HUES64 (cell line): ENCODE data around the gene LEKR1.

Experiments
- H3K27ac ChIP-seq: 2 replicates; pipeline ENCODE4 v1.7.0; 2013; ENCODE audit warnings: low read depth, low read length, inconsistent platforms
- H3K27me3 ChIP-seq: 2 replicates; pipeline ENCODE4 v1.6.1; 2013; ENCODE audit warnings: mild to moderate bottlenecking, low read length; ENCODE audit not compliant: insufficient read depth
- H3K36me3 ChIP-seq: 2 replicates; pipeline ENCODE4 v1.6.1; 2013; ENCODE audit warnings: mild to moderate bottlenecking, low read length; ENCODE audit not compliant: insufficient read depth
- H3K4me1 ChIP-seq: 2 replicates; pipeline ENCODE4 v1.6.1; 2013; ENCODE audit warnings: mild to moderate bottlenecking, low read length, moderate library complexity; ENCODE audit not compliant: insufficient read depth
- H3K4me3 ChIP-seq: 2 replicates; pipeline ENCODE4 v1.5.1; 2013; ENCODE audit warnings: mild to moderate bottlenecking, low read length, moderate library complexity
- H3K9ac ChIP-seq: 2 replicates; pipeline ENCODE4 v1.6.1; 2013; ENCODE audit warnings: mild to moderate bottlenecking, low read depth, low read length
- H3K9me3 ChIP-seq: 2 replicates; pipeline ENCODE4 v1.6.1; 2013; ENCODE audit warnings: low read depth, low read length; ENCODE audit not compliant: insufficient read depth
- WGBS: fragments of 150-250, 120-280 bp; methylation state at CpG from one replicate; pipeline ENCODE4 v1.1.7; 2013; ENCODE audit warnings: missing lambda C conversion rate; 5-methylcytosine and 5-hydroxymethylcytosine counted together

Gene LEKR1

DNA sequence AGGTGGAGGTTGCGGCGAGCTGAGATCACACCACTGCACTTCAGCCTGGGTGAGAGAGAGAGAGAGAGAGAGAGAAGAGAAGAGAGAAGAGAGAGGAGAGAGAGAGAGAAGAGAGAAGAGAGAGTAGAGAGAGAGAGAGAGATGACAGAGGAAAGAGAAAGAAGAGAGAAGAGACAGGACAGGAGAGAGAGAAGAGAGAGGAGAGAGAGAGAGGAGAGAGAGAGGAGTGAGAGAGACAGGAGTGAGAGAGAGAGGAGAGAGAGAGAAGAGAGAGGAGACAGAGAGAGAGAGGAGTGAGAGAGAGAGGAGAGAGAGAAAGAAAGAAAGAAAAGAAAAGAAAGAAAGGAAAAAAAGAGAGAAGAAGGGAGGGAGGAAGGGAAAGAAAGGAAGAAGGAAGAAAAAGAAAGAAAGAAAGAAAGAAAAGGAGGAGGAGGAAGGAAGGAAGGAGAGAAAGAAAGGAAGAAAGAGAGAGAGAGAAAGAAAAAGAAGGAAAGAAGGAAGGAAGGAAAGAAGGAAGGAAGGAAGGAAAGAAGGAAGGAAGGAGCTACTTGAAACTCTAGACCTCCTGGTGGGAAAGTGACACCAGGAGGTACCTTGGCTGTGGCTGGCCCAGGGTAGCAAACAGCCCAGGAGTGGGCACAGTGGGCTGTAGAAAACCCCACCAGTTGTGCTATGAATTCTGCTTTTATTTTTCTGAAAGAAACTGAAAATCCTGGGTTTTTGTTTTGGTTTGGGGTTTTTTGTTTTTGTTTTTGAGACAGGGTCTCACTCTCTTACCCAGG is 245.8 kb downstream of the LEKR1 start:
- Histone ChIP-seq H3K9me3 (no peaks in the 10 kb centered on the region), H3K27ac (no peak overlapping the region), H3K27me3 (peaks cover 7% of the 10 kb centered on the region; the same call in 1 of the 2 replicates), H3K9ac (no peak overlapping the region), H3K36me3 (no peaks in the 10 kb centered on the region), H3K4me1 (peaks cover 7% of the 10 kb centered on the region), H3K4me3 (no peak overlapping the region)
- WGBS = 93% methylated on average over 2 of the region's 2 CpGs

GRCh38 chr3:157073810-157074209 is 247.7 kb downstream of the LEKR1 start:
- Histone ChIP-seq H3K4me1 (peaks cover 7% of the 10 kb centered on the region), H3K36me3 (no peaks in the 10 kb centered on the region), H3K27me3 (no peaks in the 10 kb centered on the region), H3K27ac (no peak overlapping the region), H3K9ac (no peak overlapping the region), H3K4me3 (no peak overlapping the region), H3K9me3 (no peaks in the 10 kb centered on the region)
- WGBS = 82% methylated on average over 4 of the region's 4 CpGs

GRCh38 chr3:157074490-157074889 is 248.3 kb downstream of the LEKR1 start:
- no peaks in the 10 kb centered on the region for H3K27me3 ChIP-seq
- peaks cover 7% of the 10 kb centered on the region for H3K4me1 ChIP-seq
- H3K4me3 ChIP-seq = no peak overlapping the region
- H3K9me3 ChIP-seq = no peaks in the 10 kb centered on the region
- WGBS = 98% methylated on average over 3 of the region's 3 CpGs
- H3K9ac ChIP-seq = no peak overlapping the region
- no peak overlapping the region for H3K27ac ChIP-seq
- H3K36me3 ChIP-seq = no peaks in the 10 kb centered on the region

DNA sequence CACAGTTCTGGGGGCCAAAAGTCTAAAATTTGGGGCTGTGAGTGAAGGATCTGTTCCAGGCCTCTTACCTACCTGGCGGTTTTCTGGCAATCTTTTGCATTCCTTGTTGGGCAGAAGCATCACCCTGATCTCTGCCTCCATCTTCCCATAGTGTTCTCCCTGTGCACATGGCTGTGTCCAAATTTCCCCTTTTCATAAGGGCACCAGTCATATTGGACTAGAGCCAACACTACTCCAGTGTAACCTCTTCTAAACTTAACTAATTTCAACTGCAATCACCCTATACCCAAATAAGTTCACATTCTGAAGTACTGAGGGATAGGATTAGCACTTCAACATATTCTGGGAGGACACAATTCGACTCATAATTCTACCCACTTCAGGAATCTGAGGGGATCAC is 248.8 kb downstream of the LEKR1 start:
- 96% methylated on average over 2 of the region's 2 CpGs for WGBS
- no peak overlapping the region for H3K27ac ChIP-seq
- no peaks in the 10 kb centered on the region for H3K36me3 ChIP-seq
- H3K4me3 ChIP-seq = no peak overlapping the region
- H3K4me1 ChIP-seq = peaks cover 7% of the 10 kb centered on the region
- H3K27me3 ChIP-seq = no peaks in the 10 kb centered on the region
- H3K9ac ChIP-seq = no peak overlapping the region
- no peaks in the 10 kb centered on the region for H3K9me3 ChIP-seq

DNA sequence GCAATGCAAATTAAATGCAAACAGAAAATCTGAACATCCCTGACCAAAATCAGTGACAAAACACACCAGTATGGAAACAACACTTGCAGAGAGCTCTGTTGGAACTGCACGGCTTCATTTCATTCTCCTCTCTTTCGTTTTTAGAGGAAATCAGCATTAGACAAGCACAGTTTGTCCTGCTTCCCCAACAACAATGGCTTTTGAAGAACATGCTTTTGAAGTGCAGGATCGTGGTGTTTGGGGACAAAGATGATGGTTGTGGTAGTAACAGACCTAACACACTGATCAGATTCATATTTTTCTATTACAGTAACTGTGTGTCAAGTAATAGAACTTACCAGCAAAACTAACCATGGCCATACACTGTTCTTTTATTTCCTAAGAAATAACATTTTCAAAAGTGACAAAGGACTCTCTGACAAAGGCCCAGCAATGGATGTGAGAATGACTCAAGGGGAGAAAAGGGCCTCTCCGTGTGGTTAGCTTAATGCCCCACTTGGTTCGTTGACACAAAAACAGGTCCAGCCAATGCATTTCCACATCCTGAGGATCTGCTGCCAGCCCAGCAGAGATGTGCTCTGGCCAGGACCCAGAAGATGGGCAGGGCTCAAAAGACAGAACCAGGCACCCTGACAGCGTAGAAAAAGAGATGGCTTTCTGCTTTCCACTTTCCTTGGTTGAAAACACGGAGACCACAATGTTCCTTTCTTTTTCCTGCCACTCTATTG is 249.7 kb downstream of the LEKR1 start:
- H3K36me3 ChIP-seq = no peaks in the 10 kb centered on the region
- no peak overlapping the region for H3K9ac ChIP-seq
- H3K27ac ChIP-seq = no peak overlapping the region
- no peaks in the 10 kb centered on the region for H3K27me3 ChIP-seq
- no peak overlapping the region for H3K4me3 ChIP-seq
- peaks cover 7% of the 10 kb centered on the region for H3K4me1 ChIP-seq
- 68% methylated on average over 6 of the region's 7 CpGs for WGBS
- H3K9me3 ChIP-seq = no peaks in the 10 kb centered on the region

DNA sequence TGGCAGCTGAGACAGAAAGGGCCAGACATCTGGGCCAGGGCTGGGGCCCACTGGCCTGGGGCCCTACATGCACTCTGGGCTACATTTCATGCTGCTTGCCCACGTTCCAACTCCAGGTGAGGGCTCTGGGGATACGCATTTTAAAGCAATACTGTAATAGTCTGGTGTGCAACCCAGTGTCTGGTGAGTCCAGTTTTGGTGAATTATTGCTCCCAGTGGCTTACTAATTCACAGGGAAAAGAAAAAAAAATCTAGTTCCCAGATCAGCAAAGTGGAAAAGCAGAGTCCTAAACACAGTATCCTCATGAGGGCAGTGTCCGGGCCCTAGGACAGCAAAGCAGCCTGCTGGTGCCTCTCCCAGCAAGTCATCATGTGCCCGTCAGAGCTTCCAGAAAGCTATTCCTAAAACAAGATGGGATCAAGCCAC is 251.4 kb downstream of the LEKR1 start:
- Histone ChIP-seq H3K36me3 (no peaks in the 10 kb centered on the region), H3K27ac (no peak overlapping the region), H3K27me3 (peaks cover 5% of the 10 kb centered on the region), H3K4me1 (peaks cover 13% of the 10 kb centered on the region), H3K9ac (no peak overlapping the region), H3K4me3 (no peak overlapping the region), H3K9me3 (no peaks in the 10 kb centered on the region)
- WGBS = 85% methylated on average over 4 of the region's 4 CpGs

GRCh38 chr3:157078131-157078810 is 252.1 kb downstream of the LEKR1 start:
- Histone ChIP-seq H3K36me3 (no peaks in the 10 kb centered on the region), H3K27ac (no peak overlapping the region), H3K4me1 (peaks cover 13% of the 10 kb centered on the region), H3K9me3 (no peaks in the 10 kb centered on the region), H3K4me3 (no peak overlapping the region), H3K9ac (no peak overlapping the region), H3K27me3 (peaks cover 5% of the 10 kb centered on the region)
- WGBS = 89% methylated on average over 5 of the region's 5 CpGs

GRCh38 chr3:157078811-157079185 is 252.6 kb downstream of the LEKR1 start:
- Histone ChIP-seq H3K36me3 (no peaks in the 10 kb centered on the region), H3K4me1 (peaks cover 13% of the 10 kb centered on the region), H3K9me3 (no peaks in the 10 kb centered on the region), H3K4me3 (no peak overlapping the region), H3K27me3 (peaks cover 5% of the 10 kb centered on the region), H3K27ac (no peak overlapping the region), H3K9ac (no peak overlapping the region)
- 100% methylated on average over 2 of the region's 2 CpGs for WGBS

DNA sequence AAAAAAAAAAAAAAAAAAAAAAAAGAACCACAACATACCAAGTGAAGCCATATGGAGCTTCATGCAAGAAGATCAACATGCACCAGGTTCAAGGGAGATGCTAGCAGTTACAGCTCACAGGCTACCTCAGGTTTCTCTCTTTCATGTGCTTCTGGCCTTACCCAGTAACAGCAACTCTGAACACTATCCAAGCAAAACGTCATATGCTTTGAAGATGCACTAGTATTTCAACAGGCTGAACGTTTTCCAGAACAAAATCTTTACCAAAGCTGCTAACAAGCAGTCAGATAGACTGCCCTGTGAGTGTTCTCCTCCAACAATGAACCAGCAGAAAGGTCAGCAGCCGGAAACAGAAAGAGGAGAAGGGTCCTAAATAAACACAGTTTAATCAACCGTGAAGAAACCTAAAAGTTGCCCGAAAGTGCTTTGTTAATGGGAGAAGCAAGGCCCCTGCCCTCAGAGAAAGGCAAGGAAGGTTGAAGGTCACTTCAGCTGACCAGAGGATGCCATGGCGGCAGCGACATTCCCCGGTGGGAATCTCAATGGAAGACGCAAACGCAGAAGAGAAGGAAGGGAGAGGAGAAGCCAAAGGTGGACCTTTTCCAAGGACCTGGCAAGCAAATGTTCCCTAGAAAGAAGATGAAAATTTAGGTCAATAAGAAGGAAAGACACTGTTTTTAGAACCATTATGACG is 253.7 kb downstream of the LEKR1 start:
- H3K9ac ChIP-seq = no peak overlapping the region
- H3K36me3 ChIP-seq = no peaks in the 10 kb centered on the region
- peaks cover 13% of the 10 kb centered on the region for H3K4me1 ChIP-seq
- H3K9me3 ChIP-seq = no peaks in the 10 kb centered on the region
- no peak overlapping the region for H3K4me3 ChIP-seq
- H3K27ac ChIP-seq = no peak overlapping the region
- WGBS = 89% methylated on average over 11 of the region's 11 CpGs
- peaks cover 5% of the 10 kb centered on the region for H3K27me3 ChIP-seq

GRCh38 chr3:157081626-157082210 is 255.6 kb downstream of the LEKR1 start:
- H3K4me3 ChIP-seq = peak overlapping the region; percentile 1; the same call in 1 of the 2 replicates
- H3K36me3 ChIP-seq = no peaks in the 10 kb centered on the region
- H3K27ac ChIP-seq = no peak overlapping the region
- peaks cover 6% of the 10 kb centered on the region for H3K4me1 ChIP-seq
- 16% methylated on average over 15 of the region's 15 CpGs for WGBS
- H3K9ac ChIP-seq = no peak overlapping the region
- peaks cover 5% of the 10 kb centered on the region for H3K27me3 ChIP-seq
- H3K9me3 ChIP-seq = no peaks in the 10 kb centered on the region
